Spleen (tissue), 7 donors: ENCODE measurements around the gene MYO7A.

Source experiments
- CTCF ChIP-seq, 11 experiments: fragments of 200-600 bp in 7 of 11; fragments of 450-650 bp in 4 of 11; sonication (generic) in 4 of 11; IDR thresholded peaks in 8 of 11; conservative IDR thresholded peaks in 3 of 11; 1 replicate in 7 of 11; 2 replicates in 4 of 11; pipeline versions ENCODE4 v1.4.0 to v1.8.0; 2016 to 2021; ENCODE audit warnings: antibody characterized with exemption in 11 of 11, inconsistent platforms in 4 of 11, mild to moderate bottlenecking in 1 of 11
- POLR2A ChIP-seq, 3 donors: fragments of 450-650 bp; IDR thresholded peaks; one replicate each; pipeline ENCODE4 v1.5.1; 2017; ENCODE audit warnings: antibody characterized with exemption in 3 of 3, mild to moderate bottlenecking in 1 of 3
- POLR2AphosphoS5 ChIP-seq, 3 donors: sonication (generic); formaldehyde crosslinking; IDR thresholded peaks; one replicate each; pipeline ENCODE4 v1.5.1; 2017; ENCODE audit warnings: antibody characterized with exemption in 3 of 3
- donor health status: DM: no; HTN: no; CAD: no; lungs with moderate emphysema.
- donor health status: DM: no; HTN: no; CAD: no.
- donor health status: DM: no; HTN: no; CAD: no.

- TF ChIP-seq CTCF (IDR thresholded peaks at IDR 0.05 in 8 of 11, conservative IDR thresholded peaks at IDR 0.05 in 3 of 11): no peak
- TF ChIP-seq POLR2AphosphoS5 (IDR thresholded peaks at IDR 0.05): no peak
- TF ChIP-seq POLR2A (IDR thresholded peaks at IDR 0.05): no peak
These were observed 42.4 kb upstream of the MYO7A start for GRCh38 chr11:77085652-77086051.
